ENCODE results near the gene AK8.

Gene AK8

GRCh38 chr9:132825430-132825829 lies 52.7 kb downstream of the AK8 start:
- DNase-seq (ENCODE audit: low spot score), result no peak

- DNase-seq (ENCODE audit: low spot score), result no peak
Observed at GRCh38 chr9:132824951-132825350, 53.1 kb downstream of the AK8 start.

- DNase-seq (ENCODE audit: low spot score), result no peak
Observed at GRCh38 chr9:132824151-132824550, 53.9 kb downstream of the AK8 start.

GRCh38 chr9:132823370-132824145 lies 54.5 kb downstream of the AK8 start:
- no peak for DNase-seq (ENCODE audit: low spot score)

GRCh38 chr9:132820169-132820944 lies 57.7 kb downstream of the AK8 start:
- DNase-seq (ENCODE audit: low spot score), result no peak

- DNase-seq (ENCODE audit: low spot score), result no peak
Observed at GRCh38 chr9:132818588-132818987, 59.5 kb downstream of the AK8 start.

- no peak for DNase-seq (ENCODE audit: low spot score)
Observed at GRCh38 chr9:132814937-132815336, 63.1 kb downstream of the AK8 start.

GRCh38 chr9:132813115-132813771 lies 64.8 kb downstream of the AK8 start:
- no peak for DNase-seq (ENCODE audit: low spot score)

GRCh38 chr9:132811985-132812384 lies 66.1 kb downstream of the AK8 start:
- no peak for DNase-seq (ENCODE audit: low spot score)

GRCh38 chr9:132810314-132810713 lies 67.8 kb downstream of the AK8 start:
- no peak for DNase-seq (ENCODE audit: low spot score)

GRCh38 chr9:132809677-132810271 lies 68.3 kb downstream of the AK8 start:
- DNase-seq (ENCODE audit: low spot score), result no peak

GRCh38 chr9:132808645-132809044 lies 69.4 kb downstream of the AK8 start:
- no peak for DNase-seq (ENCODE audit: low spot score)

- DNase-seq (ENCODE audit: low spot score), result no peak
Observed at GRCh38 chr9:132806723-132807421, 71.2 kb downstream of the AK8 start.

- DNase-seq (ENCODE audit: low spot score), result no peak
Observed at GRCh38 chr9:132806306-132806705, 71.8 kb downstream of the AK8 start.

- DNase-seq (ENCODE audit: low spot score), result no peak
Observed at GRCh38 chr9:132804576-132805295, 73.3 kb downstream of the AK8 start.

GRCh38 chr9:132802121-132802795 lies 75.8 kb downstream of the AK8 start:
- no peak for DNase-seq (ENCODE audit: low spot score)

GRCh38 chr9:132801659-132802058 lies 76.4 kb downstream of the AK8 start:
- DNase-seq (ENCODE audit: low spot score), result no peak

GRCh38 chr9:132800038-132800648 lies 77.9 kb downstream of the AK8 start:
- DNase-seq (ENCODE audit: low spot score), result peak; percentile 58

GRCh38 chr9:132798817-132799790 lies 79.0 kb downstream of the AK8 start:
- DNase-seq (ENCODE audit: low spot score), result no peak

Measured in putamen (tissue), 1 donor.